Endothelial cell (in vitro differentiated cells): ENCODE measurements around the gene PCDH7. TPM values are rescaled to one million over a fixed set of nuclear protein-coding genes. Genes with fewer than 3 reads are reported as not detected.

Source experiments
- DNase-seq: peaks from one replicate; pipeline ENCODE4 v3.0.0; 2021; ENCODE audit warnings: low spot score
- H3K27ac Mint-ChIP-seq: one replicate; pipeline ENCODE4 v1.8.0; 2021; ENCODE audit warnings: mixed read lengths, inconsistent platforms; ENCODE audit not compliant: unreplicated experiment
- H3K27me3 Mint-ChIP-seq: one replicate; pipeline ENCODE4 v1.8.0; 2021; ENCODE audit warnings: mild to moderate bottlenecking, moderate library complexity, mixed read lengths, inconsistent platforms; ENCODE audit not compliant: unreplicated experiment
- H3K36me3 Mint-ChIP-seq: one replicate; pipeline ENCODE4 v1.8.0; 2021; ENCODE audit warnings: mild to moderate bottlenecking, low read depth, mixed read lengths, inconsistent platforms; ENCODE audit not compliant: unreplicated experiment
- H3K4me1 Mint-ChIP-seq: one replicate; pipeline ENCODE4 v1.8.0; 2021; ENCODE audit warnings: mild to moderate bottlenecking, mixed read lengths, inconsistent platforms; ENCODE audit not compliant: unreplicated experiment
- H3K4me3 Mint-ChIP-seq: one replicate; pipeline ENCODE4 v1.8.0; 2021; ENCODE audit warnings: mild to moderate bottlenecking, mixed read lengths, inconsistent platforms; ENCODE audit not compliant: unreplicated experiment
- H3K9me3 Mint-ChIP-seq: one replicate; pipeline ENCODE4 v1.8.0; 2021; ENCODE audit warnings: mixed read lengths, inconsistent platforms; ENCODE audit not compliant: unreplicated experiment
- CTCF ChIP-seq: fragments of 200-600 bp; sonication (generic); IDR thresholded peaks from one replicate; pipeline ENCODE4 v1.5.0; 2021; ENCODE audit warnings: antibody characterized with exemption; ENCODE audit not compliant: unreplicated experiment
- total RNA-seq: library from RNA; stranded (reverse); fragmentation: NEBNext Ultra II Directional; extraction: Animal tissue kit (Norgen Biotek cat#: 25700); gene quantifications from one replicate; pipeline ENCODE4 v1.2.1, GENCODE V29; 2021; ENCODE audit not compliant: unreplicated experiment

PCDH7 gene
- total RNA-seq, 1 donor from 2014 or later, result 6.1 TPM

DNA sequence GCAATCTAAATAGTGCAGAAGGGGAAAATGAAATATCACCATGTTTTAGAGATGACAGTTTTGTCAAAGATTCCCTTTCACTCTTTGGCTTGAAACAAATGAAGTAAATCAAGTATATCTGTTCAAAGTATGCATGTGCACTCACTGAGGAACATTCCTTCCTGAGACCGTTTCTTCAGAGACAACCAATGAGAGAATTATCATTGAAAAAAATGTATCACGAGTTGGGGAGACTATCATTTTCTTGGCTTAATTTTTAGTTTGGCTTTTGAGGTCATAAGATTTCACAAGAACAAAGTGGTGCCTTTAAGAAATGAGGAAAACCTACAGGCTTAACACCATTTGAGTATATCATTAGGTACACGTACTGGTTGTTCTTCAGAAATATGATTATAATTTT lies 56.3 kb downstream of the PCDH7 start:
- H3K4me3 Mint-ChIP-seq, result no peak overlapping the region
- H3K36me3 Mint-ChIP-seq, result no peaks in the 10 kb centered on the region
- no peak for DNase-seq
- no peaks in the 10 kb centered on the region for H3K27me3 Mint-ChIP-seq
- TF ChIP-seq CTCF, result no peak
- no peaks in the 10 kb centered on the region for H3K9me3 Mint-ChIP-seq
- peak overlapping the region; percentile 58 for H3K27ac Mint-ChIP-seq
- H3K4me1 Mint-ChIP-seq, result peaks cover 8% of the 10 kb centered on the region

GRCh38 chr4:30776921-30777415 lies 56.8 kb downstream of the PCDH7 start:
- no peaks in the 10 kb centered on the region for H3K9me3 Mint-ChIP-seq
- DNase-seq, result no peak

More at GRCh38 chr4:30776921-30777415, 56.8 kb downstream of the PCDH7 start:
- Mint-ChIP-seq H3K27me3 (no peaks in the 10 kb centered on the region), H3K4me3 (no peak overlapping the region), H3K36me3 (no peaks in the 10 kb centered on the region), H3K27ac (no peak overlapping the region), H3K4me1 (peaks cover 8% of the 10 kb centered on the region)
- no peak for TF ChIP-seq CTCF
